ENCODE results near the gene ULK3. TPM values are rescaled to one million over a fixed set of nuclear protein-coding genes. Genes with fewer than 3 reads are reported as not detected.
A peak's percentile ranks its signal among the peaks of the same experiment; 100 is the strongest.

ULK3 gene
- polyA plus RNA-seq, 2 of the 4 experiments (the other 2 are of a cell fraction): 28.1 to 48.9 TPM

GRCh38 chr15:74872702-74873035 is 29.7 kb upstream of the ULK3 start:
- peak; percentile 8 to 31; a peak in 4 of 6 replicates for ATAC-seq
- no peak for FAIRE-seq
- TF ChIP-seq CBX2 (IDR thresholded peaks at IDR 0.05; ENCODE audit: borderline replicate concordance, low read depth): no peak
- no peak for TF ChIP-seq NR3C1 (IDR thresholded peaks at IDR 0.05)
- no peak for TF ChIP-seq FOSL2 (IDR thresholded peaks at IDR 0.05)
- TF ChIP-seq FOSL2 (CRISPR knock-in tag; IDR thresholded peaks at IDR 0.05): no peak
- 0 out of 2 replicates have a peak, but pooled peaks have one; percentile 29 for TF ChIP-seq KDM5A (IDR thresholded peaks at IDR 0.05)
- TF ChIP-seq, protein P1, sequence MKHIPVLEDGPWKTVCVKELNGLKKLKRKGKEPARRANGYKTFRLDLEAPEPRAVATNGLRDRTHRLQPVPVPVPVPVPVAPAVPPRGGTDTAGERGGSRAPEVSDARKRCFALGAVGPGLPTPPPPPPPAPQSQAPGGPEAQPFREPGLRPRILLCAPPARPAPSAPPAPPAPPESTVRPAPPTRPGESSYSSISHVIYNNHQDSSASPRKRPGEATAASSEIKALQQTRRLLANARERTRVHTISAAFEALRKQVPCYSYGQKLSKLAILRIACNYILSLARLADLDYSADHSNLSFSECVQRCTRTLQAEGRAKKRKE (CRISPR knock-in tag; IDR thresholded peaks at IDR 0.05; ENCODE audit: low read depth): no peak
- no peak for TF ChIP-seq E2F6 (IDR thresholded peaks at IDR 0.05; ENCODE audit: borderline replicate concordance, low read depth)
- WGBS (ENCODE audit: missing lambda C conversion rate): 3% methylated on average over 11 of the region's 11 CpGs
- Histone ChIP-seq H3K4me3 (peak overlapping the region; percentile 88), H3K27ac (peak overlapping the region; percentile 87 to 91), H3K9me3 (no peaks in the 10 kb centered on the region), H3K4me2 (peak overlapping the region; percentile 99), H3K4me1 (peaks cover 25% of the 10 kb centered on the region; the same call in 2 of the 3 replicates)
- POLR2A ChIA-PET: interaction anchor here (0.7 to 2.0 kb wide), 3 partner anchors 9 to 34 kb away, joined by 3 to 5 read pairs (median 4); partner anchors contain the start of gene FAM219B
- CTCF ChIA-PET: interaction anchor here (1.3 kb wide), 1 partner anchor 101 kb away, joined by 3 read pairs; no protein-coding TSS in a partner anchor
- no peak for DNase-seq (ENCODE audit: low read depth in 1 of 2, low spot score in 1 of 2)

DNA sequence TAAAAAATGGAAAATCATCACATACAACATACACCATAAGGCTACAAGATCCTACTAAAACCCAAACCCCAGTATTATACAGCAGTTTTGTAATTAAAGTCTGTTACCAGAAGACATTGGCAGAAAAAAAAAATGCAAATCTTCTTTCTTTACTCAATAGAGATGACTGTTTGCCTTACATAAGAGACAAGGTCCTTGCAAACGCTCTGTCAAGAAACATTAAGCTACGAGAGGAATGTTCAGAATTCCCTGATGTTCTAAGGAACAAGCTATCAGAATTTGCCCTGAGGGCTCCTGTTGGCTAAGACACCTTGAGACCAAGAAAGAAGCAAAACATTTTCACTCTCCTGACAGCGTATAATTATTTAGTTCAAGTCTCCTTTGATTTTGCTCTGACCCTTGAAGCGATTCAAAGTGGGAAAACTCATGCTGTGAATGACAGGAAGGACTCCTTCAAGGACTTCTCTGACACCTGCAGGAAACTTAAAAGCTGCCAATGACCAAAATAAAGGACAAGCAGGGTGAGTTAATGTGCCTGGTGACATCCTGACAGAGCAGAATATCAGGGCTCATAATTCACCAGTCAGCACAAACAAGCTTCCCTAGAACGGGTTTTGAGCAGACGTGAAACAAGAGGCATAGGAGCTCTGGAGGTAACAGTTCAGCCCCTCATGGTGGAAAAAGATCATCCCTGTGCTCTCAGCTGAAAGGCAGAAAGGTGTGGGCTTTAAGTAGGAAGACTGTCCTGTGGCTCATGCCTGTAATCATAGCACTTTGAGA is 27.7 kb upstream of the ULK3 start:
- WGBS (ENCODE audit: missing lambda C conversion rate): 80% methylated on average over 6 of the region's 6 CpGs
- ChIA-PET CTCF (interaction anchor here (0.6 to 3.2 kb wide), 8 partner anchors 8 to 236 kb away, joined by 3 to 21 read pairs (median 3); no protein-coding TSS in a partner anchor), POLR2A (interaction anchor here (1.8 kb wide), 1 partner anchor 36 kb away, joined by 7 read pairs; the partner anchor contains the start of gene FAM219B)
- TF ChIP-seq MYC (IDR thresholded peaks at IDR 0.05; ENCODE audit: borderline replicate concordance, low read length): no peak
- TF ChIP-seq MAX (IDR thresholded peaks at IDR 0.05): no peak
- TF ChIP-seq, protein P1 (CRISPR knock-in tag; IDR thresholded peaks at IDR 0.05; ENCODE audit: low read depth): no peak
- TF ChIP-seq CBX8 (IDR thresholded peaks at IDR 0.05): no peak
- peak; percentile 66 for TF ChIP-seq MAFK (IDR thresholded peaks at IDR 0.05; ENCODE audit: partially characterized antibody)
- no peak for TF ChIP-seq RAD21 (conservative IDR thresholded peaks at IDR 0.05 in 1 of 2, IDR thresholded peaks at IDR 0.05 in 1 of 2)
- Histone ChIP-seq H3K27ac (no peak overlapping the region), H3K4me3 (no peak overlapping the region), H3K4me2 (0 out of 3 replicates have a peak overlapping the region, but pooled peaks have one; percentile 2), H3K9me3 (no peaks in the 10 kb centered on the region), H3K4me1 (peaks cover 45% of the 10 kb centered on the region)
- ATAC-seq (no peak), DNase-seq (ENCODE audit: low read depth in 1 of 2, low spot score in 1 of 2) (no peak), FAIRE-seq (no peak)

GRCh38 chr15:74869726-74870407 is 26.9 kb upstream of the ULK3 start:
- Histone ChIP-seq H3K4me3 (no peak overlapping the region), H3K27ac (no peak overlapping the region), H3K4me2 (no peak overlapping the region), H3K4me1 (peaks cover 50% of the 10 kb centered on the region), H3K9me3 (no peaks in the 10 kb centered on the region)
- POLR2A ChIA-PET: interaction anchor here (0.5 to 1.8 kb wide), 2 partner anchors 11 to 37 kb away, joined by 3 to 7 read pairs; partner anchors contain the start of gene FAM219B
- no peak for TF ChIP-seq MYC (IDR thresholded peaks at IDR 0.05; ENCODE audit: borderline replicate concordance, low read length)
- TF ChIP-seq, protein P2, sequence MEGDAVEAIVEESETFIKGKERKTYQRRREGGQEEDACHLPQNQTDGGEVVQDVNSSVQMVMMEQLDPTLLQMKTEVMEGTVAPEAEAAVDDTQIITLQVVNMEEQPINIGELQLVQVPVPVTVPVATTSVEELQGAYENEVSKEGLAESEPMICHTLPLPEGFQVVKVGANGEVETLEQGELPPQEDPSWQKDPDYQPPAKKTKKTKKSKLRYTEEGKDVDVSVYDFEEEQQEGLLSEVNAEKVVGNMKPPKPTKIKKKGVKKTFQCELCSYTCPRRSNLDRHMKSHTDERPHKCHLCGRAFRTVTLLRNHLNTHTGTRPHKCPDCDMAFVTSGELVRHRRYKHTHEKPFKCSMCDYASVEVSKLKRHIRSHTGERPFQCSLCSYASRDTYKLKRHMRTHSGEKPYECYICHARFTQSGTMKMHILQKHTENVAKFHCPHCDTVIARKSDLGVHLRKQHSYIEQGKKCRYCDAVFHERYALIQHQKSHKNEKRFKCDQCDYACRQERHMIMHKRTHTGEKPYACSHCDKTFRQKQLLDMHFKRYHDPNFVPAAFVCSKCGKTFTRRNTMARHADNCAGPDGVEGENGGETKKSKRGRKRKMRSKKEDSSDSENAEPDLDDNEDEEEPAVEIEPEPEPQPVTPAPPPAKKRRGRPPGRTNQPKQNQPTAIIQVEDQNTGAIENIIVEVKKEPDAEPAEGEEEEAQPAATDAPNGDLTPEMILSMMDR (IDR thresholded peaks at IDR 0.05): no peak
- TF ChIP-seq KDM1A (IDR thresholded peaks at IDR 0.05; ENCODE audit: low read depth): no peak
- no peak for TF ChIP-seq SMC3 (IDR thresholded peaks at IDR 0.05)
- no peak for TF ChIP-seq HOXA7 (CRISPR knock-in tag; IDR thresholded peaks at IDR 0.05)
- no peak for TF ChIP-seq CBX8 (IDR thresholded peaks at IDR 0.05)
- TF ChIP-seq CEBPB (IDR thresholded peaks at IDR 0.05): no peak
- TF ChIP-seq, protein P3, sequence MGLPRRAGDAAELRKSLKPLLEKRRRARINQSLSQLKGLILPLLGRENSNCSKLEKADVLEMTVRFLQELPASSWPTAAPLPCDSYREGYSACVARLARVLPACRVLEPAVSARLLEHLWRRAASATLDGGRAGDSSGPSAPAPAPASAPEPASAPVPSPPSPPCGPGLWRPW (IDR thresholded peaks at IDR 0.05): no peak
- no peak for TF ChIP-seq POLR2A (IDR thresholded peaks at IDR 0.05; ENCODE audit: low read length)
- TF ChIP-seq NR3C1 (IDR thresholded peaks at IDR 0.05): no peak
- no peak for TF ChIP-seq CHD4 (IDR thresholded peaks at IDR 0.05; ENCODE audit: borderline replicate concordance)
- no peak for TF ChIP-seq CHD2 (IDR thresholded peaks at IDR 0.05; ENCODE audit: low read length, partially characterized antibody)
- no peak for TF ChIP-seq MAFK (IDR thresholded peaks at IDR 0.05; ENCODE audit: partially characterized antibody)
- DNase-seq (ENCODE audit: low read depth in 1 of 2, low spot score in 1 of 2): no peak
- no peak for FAIRE-seq
- 66% methylated on average over 6 of the region's 6 CpGs for WGBS (ENCODE audit: missing lambda C conversion rate)
- CTCF ChIA-PET: interaction anchor here (0.9 to 3.2 kb wide), 6 partner anchors 10 to 235 kb away, joined by 3 to 21 read pairs (median 3); partner anchors contain the start of gene ULK3
- ATAC-seq: no peak
